A673 (cell line): ENCODE results near the gene HSH2D. TPM values are rescaled to one million over a fixed set of nuclear protein-coding genes. Genes with fewer than 3 reads are reported as not detected.
"Not testable (repeated sequence)": the region's sequence is repeated elsewhere in the genome, so short reads cannot be mapped to it uniquely, and the experiment has no call there.

ENCODE experiments used
- BruUV-seq: library from RNA; stranded (reverse); fragments of 400-500 nt; replicated peaks from 2 replicates; lab custom pipeline; 2021; lab: Mats Ljungman, UMichigan
- CTCF ChIA-PET: fragments of 300-600 bp; sonication (Branson Sonifier 250); formaldehyde crosslinking; loops from one replicate; lab custom pipeline; 2022; ENCODE audit warnings: antibody characterized with exemption; lab: Charles Lee
- POLR2A ChIA-PET: fragments of 300-600 bp; sonication (Branson Sonifier 250); formaldehyde crosslinking; loops from one replicate; lab custom pipeline; 2022; ENCODE audit warnings: antibody characterized with exemption; ENCODE audit not compliant: low non-redundant PET; lab: Charles Lee
- DNase-seq: peaks from one replicate; pipeline ENCODE4 v3.0.0-alpha.2; 2015; ENCODE audit warnings: low spot score
- H3K27ac ChIP-seq: fragments of 200-600 bp; sonication (generic); 2 replicates; pipeline ENCODE4 v1.5.1; 2016; ENCODE audit warnings: mixed run types, low read depth, mild to moderate bottlenecking, mixed read lengths, antibody characterized with exemption, low read length; ENCODE audit not compliant: poor library complexity, severe bottlenecking
- H3K27me3 ChIP-seq: fragments of 200-600 bp; sonication (generic); replicated peaks from 2 replicates; pipeline ENCODE4 v1.6.1; 2017; ENCODE audit warnings: mixed run types, low read depth, mild to moderate bottlenecking, mixed read lengths, antibody characterized with exemption, low read length; ENCODE audit not compliant: insufficient read depth, poor library complexity
- H3K36me3 ChIP-seq: fragments of 200-600 bp; sonication (generic); 2 replicates; pipeline ENCODE4 v1.6.1; 2016; ENCODE audit warnings: mixed run types, mild to moderate bottlenecking, mixed read lengths, antibody characterized with exemption, low read length; ENCODE audit not compliant: insufficient read depth, poor library complexity, severe bottlenecking
- H3K4me1 ChIP-seq: fragments of 200-600 bp; sonication (generic); 2 replicates; pipeline ENCODE4 v1.6.1; 2017; ENCODE audit warnings: mixed run types, mild to moderate bottlenecking, mixed read lengths, antibody characterized with exemption, low read length; ENCODE audit not compliant: insufficient read depth, poor library complexity, severe bottlenecking
- H3K4me3 ChIP-seq: fragments of 200-600 bp; sonication (generic); 2 replicates; pipeline ENCODE4 v1.5.1; 2016; ENCODE audit warnings: low read depth, mixed run types, mild to moderate bottlenecking, mixed read lengths, low read length; ENCODE audit not compliant: poor library complexity, severe bottlenecking
- H3K9me3 ChIP-seq: fragments of 200-600 bp; sonication (generic); 2 replicates; pipeline ENCODE4 v1.6.1; 2016; ENCODE audit warnings: mixed run types, low read depth, mild to moderate bottlenecking, mixed read lengths, antibody characterized with exemption, low read length; ENCODE audit not compliant: poor library complexity, severe bottlenecking
- CTCF ChIP-seq: fragments of 300-800, 200-600 bp; sonication (generic); conservative IDR thresholded peaks from 2 replicates; pipeline ENCODE4 v1.5.1; 2017; ENCODE audit warnings: low read depth, mild to moderate bottlenecking, antibody characterized with exemption, low read length, moderate library complexity, mixed read lengths
- EZH2 ChIP-seq: fragments of 200-600 bp; sonication (generic); IDR thresholded peaks from 2 replicates; pipeline ENCODE4 v1.6.1; 2017; ENCODE audit warnings: borderline replicate concordance, low read depth, mild to moderate bottlenecking, mixed read lengths, antibody characterized with exemption, low read length; ENCODE audit not compliant: poor library complexity, severe bottlenecking
- intact Hi-C: fragments of 100-400 bp; cut with micrococcal nuclease; formaldehyde crosslinking; loops from one replicate; pipeline ENCODE4 v1.10.0; 2022; ENCODE audit not compliant: unreplicated experiment
- total RNA-seq: library from RNA; stranded (reverse); gene quantifications from 2 replicates; pipeline ENCODE4 v1.2.3, GENCODE V29; 2021

Gene HSH2D
- total RNA-seq, 1 experiment from 2014 or later, result not detected

GRCh38 chr19:16117594-16118033, 25.9 kb upstream of the HSH2D start:
- H3K36me3 ChIP-seq, result peaks cover 35% of the 10 kb centered on the region
- peaks cover 10% of the 10 kb centered on the region for H3K4me1 ChIP-seq
- H3K9me3 ChIP-seq, result no peaks in the 10 kb centered on the region
- BruUV-seq, result no TSS peak
- TF ChIP-seq CTCF (no peak), EZH2 (no peak)
- intact Hi-C loops, result no loop called here
- DNase-seq, result no peak
- no peak overlapping the region for H3K27ac ChIP-seq
- CTCF ChIA-PET, result no interaction called here
- no peak overlapping the region for H3K4me3 ChIP-seq
- POLR2A ChIA-PET, result no interaction called here
- no peaks in the 10 kb centered on the region for H3K27me3 ChIP-seq

GRCh38 chr19:16118489-16119033, 24.9 kb upstream of the HSH2D start:
- TF ChIP-seq EZH2 (no peak), CTCF (no peak)
- Histone ChIP-seq H3K27me3 (no peaks in the 10 kb centered on the region), H3K27ac (no peak overlapping the region), H3K4me1 (peaks cover 5% of the 10 kb centered on the region), H3K9me3 (no peaks in the 10 kb centered on the region), H3K4me3 (no peak overlapping the region), H3K36me3 (peaks cover 39% of the 10 kb centered on the region)
- ChIA-PET CTCF (no interaction called here), POLR2A (no interaction called here)
- DNase-seq, result no peak
- intact Hi-C loops, result no loop called here
- no TSS peak for BruUV-seq

- H3K4me1 ChIP-seq, H3K27me3 ChIP-seq, H3K4me3 ChIP-seq, H3K9me3 ChIP-seq, POLR2A ChIA-PET, intact Hi-C loops, BruUV-seq, H3K27ac ChIP-seq, CTCF ChIA-PET, DNase-seq: not testable (repeated sequence)
- H3K36me3 ChIP-seq, result peaks cover 44% of the 10 kb centered on the region
Observed at GRCh38 chr19:16119075-16119857, 24.2 kb upstream of the HSH2D start.
